Measurements from ENCODE around the gene IGIP.

DNA sequence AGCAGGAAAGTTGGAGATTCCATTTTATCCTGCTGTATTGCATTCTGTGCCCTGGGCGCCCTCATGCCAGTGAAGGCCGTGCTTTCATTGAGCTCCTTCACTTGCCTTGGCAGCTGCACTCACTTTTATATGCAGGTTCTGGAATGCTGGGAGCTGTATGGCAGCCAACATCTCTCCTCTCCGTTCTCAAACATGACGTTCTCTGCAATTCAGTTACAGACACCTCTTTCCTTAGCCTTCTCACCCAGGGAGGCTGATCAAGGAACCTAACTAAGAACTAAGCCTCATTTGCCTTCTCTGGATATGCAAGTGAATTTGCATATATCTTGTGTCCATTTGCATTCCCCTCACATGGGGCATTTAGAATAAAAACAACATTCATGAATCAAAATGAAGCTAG lies 41.2 kb upstream of the IGIP start:
- TF ChIP-seq CTCF (IDR thresholded peaks at IDR 0.05; ENCODE audit: low read depth, low read length) (no peak), POLR2A (IDR thresholded peaks at IDR 0.05; ENCODE audit: extremely low read depth, insufficient read length) (no peak), MYC (IDR thresholded peaks at IDR 0.05; ENCODE audit: low read depth, low read length) (no peak)

Measured in NB4 (cell line).